GM23338 (cell line): ENCODE measurements around the gene RAMP3. TPM values are rescaled to one million over a fixed set of nuclear protein-coding genes. Genes with fewer than 3 reads are reported as not detected.

ENCODE experiments used
- ATAC-seq: fragments of 200-7000 bp; cut with Tn5 transposase; 3 replicates; pipeline ENCODE4 v1.9.1; 2020
- DNase-seq: peaks from one replicate; pipeline ENCODE4 v3.0.0-alpha.2; 2015; ENCODE audit warnings: low spot score
- H2AFZ ChIP-seq: fragments of 200-600 bp; sonication (generic); 2 replicates; pipeline ENCODE4 v1.8.0; 2016; ENCODE audit warnings: antibody characterized with exemption, mild to moderate bottlenecking, moderate library complexity
- H3F3A ChIP-seq: fragments of 200-600 bp; sonication (generic); replicated peaks from 2 replicates; pipeline ENCODE4 v1.8.0; 2017; ENCODE audit warnings: antibody characterized with exemption, mixed run types, low read depth
- H3K27ac ChIP-seq: fragments of 200-600 bp; sonication (generic); 2 replicates; pipeline ENCODE4 v1.6.1; 2016; ENCODE audit warnings: low read depth
- H3K27me3 ChIP-seq: fragments of 200-600 bp; sonication (generic); 2 replicates; pipeline ENCODE4 v1.8.0; 2016; ENCODE audit warnings: mild to moderate bottlenecking, mixed run types, moderate library complexity; ENCODE audit not compliant: insufficient read depth
- H3K36me3 ChIP-seq: fragments of 200-600 bp; sonication (generic); 2 replicates; pipeline ENCODE4 v1.8.0; 2016; ENCODE audit warnings: mild to moderate bottlenecking; ENCODE audit not compliant: insufficient read depth
- H3K4me1 ChIP-seq: fragments of 200-600 bp; sonication (generic); 2 replicates; pipeline ENCODE4 v1.8.0; 2016; ENCODE audit warnings: mild to moderate bottlenecking, moderate library complexity; ENCODE audit not compliant: insufficient read depth
- H3K4me2 ChIP-seq: fragments of 200-600 bp; sonication (generic); 2 replicates; pipeline ENCODE4 v1.7.1; 2017; ENCODE audit warnings: mixed run types
- H3K4me3 ChIP-seq: fragments of 200-600 bp; sonication (generic); 2 replicates; pipeline ENCODE4 v1.6.1; 2016; ENCODE audit warnings: mixed run types
- H3K79me2 ChIP-seq: fragments of 200-600 bp; sonication (generic); replicated peaks from 2 replicates; pipeline ENCODE4 v1.8.0; 2017; ENCODE audit warnings: mild to moderate bottlenecking; ENCODE audit not compliant: insufficient read depth
- H3K9me2 ChIP-seq: fragments of 200-600 bp; sonication (generic); 2 replicates; pipeline ENCODE4 v1.8.0; 2017; ENCODE audit not compliant: insufficient read depth
- H4K20me1 ChIP-seq: fragments of 200-600 bp; sonication (generic); replicated peaks from 2 replicates; pipeline ENCODE4 v1.8.0; 2017; ENCODE audit warnings: mild to moderate bottlenecking; ENCODE audit not compliant: insufficient read depth
- H3K27ac Mint-ChIP-seq: 2 replicates; pipeline ENCODE4 v1.8.0; 2020; ENCODE audit warnings: inconsistent platforms, mild to moderate bottlenecking, moderate library complexity, mixed read lengths
- H3K27me3 Mint-ChIP-seq: 3 replicates; pipeline ENCODE4 v1.8.0; 2022; ENCODE audit warnings: low read depth, mild to moderate bottlenecking, moderate library complexity, mixed read lengths, inconsistent platforms; ENCODE audit not compliant: insufficient read depth, poor library complexity
- H3K36me3 Mint-ChIP-seq: 3 replicates; pipeline ENCODE4 v1.8.0; 2021; ENCODE audit warnings: low read depth, mild to moderate bottlenecking, inconsistent platforms, moderate library complexity, mixed read lengths
- H3K4me1 Mint-ChIP-seq: 3 replicates; pipeline ENCODE4 v1.8.0; 2020; ENCODE audit warnings: mild to moderate bottlenecking, inconsistent platforms, mixed read lengths
- H3K4me3 Mint-ChIP-seq: 3 replicates; pipeline ENCODE4 v1.8.0; 2021; ENCODE audit warnings: moderate library complexity, mild to moderate bottlenecking, inconsistent platforms, mixed read lengths
- H3K9me3 Mint-ChIP-seq: 3 replicates; pipeline ENCODE4 v1.8.0; 2020; ENCODE audit warnings: moderate library complexity, mild to moderate bottlenecking, inconsistent platforms, mixed read lengths
- CREB1 ChIP-seq: fragments of 250-450 bp; sonication (Bioruptor Pico); IDR thresholded peaks from 2 replicates; pipeline ENCODE4 v1.5.0; 2020; ENCODE audit warnings: low read depth, mild to moderate bottlenecking, moderate library complexity
- JUNB ChIP-seq: IDR thresholded peaks from one replicate; pipeline ENCODE4 v1.6.1; 2016; ENCODE audit warnings: antibody characterized with exemption; ENCODE audit not compliant: unreplicated experiment
- NANOG ChIP-seq: IDR thresholded peaks from 2 replicates; pipeline ENCODE4 v1.6.1; 2016; ENCODE audit warnings: antibody characterized with exemption, borderline replicate concordance
- ZNF331 ChIP-seq: fragments of 250-450 bp; sonication (Bioruptor Pico); IDR thresholded peaks from 2 replicates; pipeline ENCODE4 v1.5.0; 2020; ENCODE audit warnings: low read depth, mild to moderate bottlenecking, moderate library complexity
- polyA plus RNA-seq: library from polyadenylated mRNA; unstranded; fragments of >200 nt; fragmentation: Nextera tagmentation; extraction: Ambion mirVana; gene quantifications from 2 replicates; pipeline ENCODE4 v1.2.1, GENCODE V29; 2016
- total RNA-seq: library from RNA; depleted of rRNA; stranded (reverse); fragments of >200 nt; shearing (Covaris generic); gene quantifications from 2 replicates; pipeline ENCODE4 v1.2.3, GENCODE V29; 2014
- TF ChIP-seq, protein P1 (sequence below), 2 experiments: fragments of 200-600 bp in 1 of 2; sonication (generic) in 1 of 2; conservative IDR thresholded peaks; 2 replicates each; pipeline versions ENCODE4 v1.5.1 to v1.6.1; 2016 to 2017; ENCODE audit warnings: antibody characterized with exemption in 2 of 2, low read depth in 2 of 2, mild to moderate bottlenecking in 2 of 2, moderate library complexity in 1 of 2
- TF ChIP-seq, protein P2 (sequence below): fragments of 250-450 bp; sonication (Bioruptor Pico); IDR thresholded peaks from 2 replicates; pipeline ENCODE4 v1.5.0; 2020; ENCODE audit warnings: mild to moderate bottlenecking, moderate library complexity
- TF ChIP-seq, protein P3 (sequence below): IDR thresholded peaks from one replicate; pipeline ENCODE4 v1.6.1; 2018; ENCODE audit warnings: antibody characterized with exemption; ENCODE audit not compliant: unreplicated experiment

The RAMP3 gene
- total and polyA plus RNA-seq, 2 experiments from 2014 or later, result 1.1 to 4.6 TPM

DNA sequence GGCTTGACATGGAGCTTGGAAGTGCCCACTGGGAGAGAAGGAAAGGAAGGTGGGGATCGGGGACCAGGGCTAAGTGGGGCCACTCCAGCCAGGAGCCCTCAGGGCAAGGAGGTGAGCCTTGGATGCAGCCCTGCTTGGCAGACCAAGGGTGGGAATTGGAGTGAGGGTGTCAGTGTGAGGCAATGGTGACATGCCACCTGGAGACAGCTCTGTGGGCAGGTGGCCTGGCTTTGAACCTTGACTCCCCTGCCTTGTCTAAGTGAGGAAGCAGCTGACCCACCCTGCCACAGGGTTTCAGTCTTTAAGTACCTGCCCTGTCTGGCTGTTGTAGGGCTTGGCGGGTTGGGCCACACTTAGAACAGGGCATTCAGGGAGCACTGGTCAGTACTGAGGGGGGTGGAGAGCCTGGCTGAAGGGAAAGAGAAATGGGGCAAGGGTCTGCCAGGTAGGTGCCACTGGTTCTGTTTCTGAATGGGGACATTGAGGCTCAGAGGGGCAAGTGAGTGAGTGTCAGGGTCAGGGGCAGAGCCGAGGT, 4.8 kb downstream of the RAMP3 start (continued):
- TF ChIP-seq, protein P1, sequence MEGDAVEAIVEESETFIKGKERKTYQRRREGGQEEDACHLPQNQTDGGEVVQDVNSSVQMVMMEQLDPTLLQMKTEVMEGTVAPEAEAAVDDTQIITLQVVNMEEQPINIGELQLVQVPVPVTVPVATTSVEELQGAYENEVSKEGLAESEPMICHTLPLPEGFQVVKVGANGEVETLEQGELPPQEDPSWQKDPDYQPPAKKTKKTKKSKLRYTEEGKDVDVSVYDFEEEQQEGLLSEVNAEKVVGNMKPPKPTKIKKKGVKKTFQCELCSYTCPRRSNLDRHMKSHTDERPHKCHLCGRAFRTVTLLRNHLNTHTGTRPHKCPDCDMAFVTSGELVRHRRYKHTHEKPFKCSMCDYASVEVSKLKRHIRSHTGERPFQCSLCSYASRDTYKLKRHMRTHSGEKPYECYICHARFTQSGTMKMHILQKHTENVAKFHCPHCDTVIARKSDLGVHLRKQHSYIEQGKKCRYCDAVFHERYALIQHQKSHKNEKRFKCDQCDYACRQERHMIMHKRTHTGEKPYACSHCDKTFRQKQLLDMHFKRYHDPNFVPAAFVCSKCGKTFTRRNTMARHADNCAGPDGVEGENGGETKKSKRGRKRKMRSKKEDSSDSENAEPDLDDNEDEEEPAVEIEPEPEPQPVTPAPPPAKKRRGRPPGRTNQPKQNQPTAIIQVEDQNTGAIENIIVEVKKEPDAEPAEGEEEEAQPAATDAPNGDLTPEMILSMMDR (conservative IDR thresholded peaks at IDR 0.05; ENCODE audit: low read depth in 2 of 2), result no peak
- TF ChIP-seq, protein P2, sequence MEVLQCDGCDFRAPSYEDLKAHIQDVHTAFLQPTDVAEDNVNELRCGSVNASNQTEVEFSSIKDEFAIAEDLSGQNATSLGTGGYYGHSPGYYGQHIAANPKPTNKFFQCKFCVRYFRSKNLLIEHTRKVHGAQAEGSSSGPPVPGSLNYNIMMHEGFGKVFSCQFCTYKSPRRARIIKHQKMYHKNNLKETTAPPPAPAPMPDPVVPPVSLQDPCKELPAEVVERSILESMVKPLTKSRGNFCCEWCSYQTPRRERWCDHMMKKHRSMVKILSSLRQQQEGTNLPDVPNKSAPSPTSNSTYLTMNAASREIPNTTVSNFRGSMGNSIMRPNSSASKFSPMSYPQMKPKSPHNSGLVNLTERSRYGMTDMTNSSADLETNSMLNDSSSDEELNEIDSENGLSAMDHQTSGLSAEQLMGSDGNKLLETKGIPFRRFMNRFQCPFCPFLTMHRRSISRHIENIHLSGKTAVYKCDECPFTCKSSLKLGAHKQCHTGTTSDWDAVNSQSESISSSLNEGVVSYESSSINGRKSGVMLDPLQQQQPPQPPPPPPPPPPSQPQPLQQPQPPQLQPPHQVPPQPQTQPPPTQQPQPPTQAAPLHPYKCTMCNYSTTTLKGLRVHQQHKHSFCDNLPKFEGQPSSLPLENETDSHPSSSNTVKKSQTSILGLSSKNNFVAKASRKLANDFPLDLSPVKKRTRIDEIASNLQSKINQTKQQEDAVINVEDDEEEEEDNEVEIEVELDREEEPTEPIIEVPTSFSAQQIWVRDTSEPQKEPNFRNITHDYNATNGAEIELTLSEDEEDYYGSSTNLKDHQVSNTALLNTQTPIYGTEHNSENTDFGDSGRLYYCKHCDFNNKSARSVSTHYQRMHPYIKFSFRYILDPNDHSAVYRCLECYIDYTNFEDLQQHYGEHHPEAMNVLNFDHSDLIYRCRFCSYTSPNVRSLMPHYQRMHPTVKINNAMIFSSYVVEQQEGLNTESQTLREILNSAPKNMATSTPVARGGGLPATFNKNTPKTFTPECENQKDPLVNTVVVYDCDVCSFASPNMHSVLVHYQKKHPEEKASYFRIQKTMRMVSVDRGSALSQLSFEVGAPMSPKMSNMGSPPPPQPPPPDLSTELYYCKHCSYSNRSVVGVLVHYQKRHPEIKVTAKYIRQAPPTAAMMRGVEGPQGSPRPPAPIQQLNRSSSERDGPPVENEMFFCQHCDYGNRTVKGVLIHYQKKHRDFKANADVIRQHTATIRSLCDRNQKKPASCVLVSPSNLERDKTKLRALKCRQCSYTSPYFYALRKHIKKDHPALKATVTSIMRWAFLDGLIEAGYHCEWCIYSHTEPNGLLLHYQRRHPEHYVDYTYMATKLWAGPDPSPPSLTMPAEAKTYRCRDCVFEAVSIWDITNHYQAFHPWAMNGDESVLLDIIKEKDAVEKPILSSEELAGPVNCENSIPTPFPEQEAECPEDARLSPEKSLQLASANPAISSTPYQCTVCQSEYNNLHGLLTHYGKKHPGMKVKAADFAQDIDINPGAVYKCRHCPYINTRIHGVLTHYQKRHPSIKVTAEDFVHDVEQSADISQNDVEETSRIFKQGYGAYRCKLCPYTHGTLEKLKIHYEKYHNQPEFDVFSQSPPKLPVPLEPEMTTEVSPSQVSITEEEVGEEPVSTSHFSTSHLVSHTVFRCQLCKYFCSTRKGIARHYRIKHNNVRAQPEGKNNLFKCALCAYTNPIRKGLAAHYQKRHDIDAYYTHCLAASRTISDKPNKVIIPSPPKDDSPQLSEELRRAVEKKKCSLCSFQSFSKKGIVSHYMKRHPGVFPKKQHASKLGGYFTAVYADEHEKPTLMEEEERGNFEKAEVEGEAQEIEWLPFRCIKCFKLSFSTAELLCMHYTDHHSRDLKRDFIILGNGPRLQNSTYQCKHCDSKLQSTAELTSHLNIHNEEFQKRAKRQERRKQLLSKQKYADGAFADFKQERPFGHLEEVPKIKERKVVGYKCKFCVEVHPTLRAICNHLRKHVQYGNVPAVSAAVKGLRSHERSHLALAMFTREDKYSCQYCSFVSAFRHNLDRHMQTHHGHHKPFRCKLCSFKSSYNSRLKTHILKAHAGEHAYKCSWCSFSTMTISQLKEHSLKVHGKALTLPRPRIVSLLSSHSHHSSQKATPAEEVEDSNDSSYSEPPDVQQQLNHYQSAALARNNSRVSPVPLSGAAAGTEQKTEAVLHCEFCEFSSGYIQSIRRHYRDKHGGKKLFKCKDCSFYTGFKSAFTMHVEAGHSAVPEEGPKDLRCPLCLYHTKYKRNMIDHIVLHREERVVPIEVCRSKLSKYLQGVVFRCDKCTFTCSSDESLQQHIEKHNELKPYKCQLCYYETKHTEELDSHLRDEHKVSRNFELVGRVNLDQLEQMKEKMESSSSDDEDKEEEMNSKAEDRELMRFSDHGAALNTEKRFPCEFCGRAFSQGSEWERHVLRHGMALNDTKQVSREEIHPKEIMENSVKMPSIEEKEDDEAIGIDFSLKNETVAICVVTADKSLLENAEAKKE, result no peak

DNA sequence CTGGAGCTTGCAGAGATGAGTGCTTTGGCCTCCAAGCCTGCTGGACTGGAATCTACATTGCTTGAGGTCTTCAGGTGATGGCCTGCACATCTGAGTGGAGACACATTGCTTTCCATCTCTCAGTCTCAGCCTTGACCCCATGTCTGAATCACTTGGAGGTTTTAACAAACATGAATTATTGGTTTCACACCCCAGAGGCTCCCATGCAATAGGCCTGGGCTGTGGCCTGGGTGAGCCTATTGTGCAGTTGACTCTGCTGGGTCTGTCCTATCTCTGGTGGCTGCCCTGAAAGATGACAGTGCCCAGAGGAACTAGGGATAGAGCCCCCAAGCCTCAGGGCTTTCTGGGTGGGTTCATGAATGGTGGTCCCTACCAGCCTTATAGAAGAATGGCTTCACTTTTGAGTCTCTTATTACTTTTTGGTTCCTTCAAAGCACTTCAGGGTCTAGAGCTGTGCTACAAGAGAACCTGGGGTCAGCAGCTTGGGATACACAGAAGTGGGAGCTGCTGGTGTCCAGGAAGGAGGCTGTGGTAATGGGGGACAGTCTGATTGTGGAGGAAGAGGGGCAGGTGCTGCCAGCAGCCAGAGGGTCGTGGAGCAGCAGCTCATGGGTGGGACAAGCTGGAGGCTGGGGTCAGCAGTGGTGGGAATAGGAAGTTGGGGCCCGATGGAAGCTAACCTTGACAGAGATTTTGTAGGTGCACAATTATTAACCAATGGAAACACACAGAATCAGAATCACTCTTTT, 5.5 kb downstream of the RAMP3 start:
- Histone ChIP-seq H3K27me3 (peaks cover 9% of the 10 kb centered on the region), H3F3A (no peaks in the 10 kb centered on the region), H2AFZ (no peak overlapping the region), H4K20me1 (no peaks in the 10 kb centered on the region), H3K9me2 (0 out of 2 replicates have a peak, but pooled peaks cover 3% of the 10 kb centered on the region), H3K4me3 (no peak overlapping the region), H3K79me2 (no peaks in the 10 kb centered on the region), H3K4me2 (no peak overlapping the region), H3K27ac (no peak overlapping the region), H3K4me1 (no peaks in the 10 kb centered on the region; the same call in 1 of the 2 replicates), H3K36me3 (no peaks in the 10 kb centered on the region)
- H3K27ac Mint-ChIP-seq, result no peak overlapping the region
- H3K9me3 Mint-ChIP-seq, result peaks cover 10% of the 10 kb centered on the region; the same call in 2 of the 3 replicates
- no peak for DNase-seq
- no peaks in the 10 kb centered on the region for H3K36me3 Mint-ChIP-seq
- H3K4me1 Mint-ChIP-seq, result peaks cover 4% of the 10 kb centered on the region; the same call in 2 of the 3 replicates
- peaks cover 22% of the 10 kb centered on the region for H3K27me3 Mint-ChIP-seq
- ATAC-seq, result no peak
- H3K4me3 Mint-ChIP-seq, result no peak overlapping the region
- TF ChIP-seq JUNB, result no peak
- no peak for TF ChIP-seq CREB1 (CRISPR knock-in tag)
- no peak for TF ChIP-seq NANOG
- TF ChIP-seq, protein P3, sequence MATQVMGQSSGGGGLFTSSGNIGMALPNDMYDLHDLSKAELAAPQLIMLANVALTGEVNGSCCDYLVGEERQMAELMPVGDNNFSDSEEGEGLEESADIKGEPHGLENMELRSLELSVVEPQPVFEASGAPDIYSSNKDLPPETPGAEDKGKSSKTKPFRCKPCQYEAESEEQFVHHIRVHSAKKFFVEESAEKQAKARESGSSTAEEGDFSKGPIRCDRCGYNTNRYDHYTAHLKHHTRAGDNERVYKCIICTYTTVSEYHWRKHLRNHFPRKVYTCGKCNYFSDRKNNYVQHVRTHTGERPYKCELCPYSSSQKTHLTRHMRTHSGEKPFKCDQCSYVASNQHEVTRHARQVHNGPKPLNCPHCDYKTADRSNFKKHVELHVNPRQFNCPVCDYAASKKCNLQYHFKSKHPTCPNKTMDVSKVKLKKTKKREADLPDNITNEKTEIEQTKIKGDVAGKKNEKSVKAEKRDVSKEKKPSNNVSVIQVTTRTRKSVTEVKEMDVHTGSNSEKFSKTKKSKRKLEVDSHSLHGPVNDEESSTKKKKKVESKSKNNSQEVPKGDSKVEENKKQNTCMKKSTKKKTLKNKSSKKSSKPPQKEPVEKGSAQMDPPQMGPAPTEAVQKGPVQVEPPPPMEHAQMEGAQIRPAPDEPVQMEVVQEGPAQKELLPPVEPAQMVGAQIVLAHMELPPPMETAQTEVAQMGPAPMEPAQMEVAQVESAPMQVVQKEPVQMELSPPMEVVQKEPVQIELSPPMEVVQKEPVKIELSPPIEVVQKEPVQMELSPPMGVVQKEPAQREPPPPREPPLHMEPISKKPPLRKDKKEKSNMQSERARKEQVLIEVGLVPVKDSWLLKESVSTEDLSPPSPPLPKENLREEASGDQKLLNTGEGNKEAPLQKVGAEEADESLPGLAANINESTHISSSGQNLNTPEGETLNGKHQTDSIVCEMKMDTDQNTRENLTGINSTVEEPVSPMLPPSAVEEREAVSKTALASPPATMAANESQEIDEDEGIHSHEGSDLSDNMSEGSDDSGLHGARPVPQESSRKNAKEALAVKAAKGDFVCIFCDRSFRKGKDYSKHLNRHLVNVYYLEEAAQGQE, result no peak
- TF ChIP-seq ZNF331 (CRISPR knock-in tag), result no peak
